Activated CD4-positive, alpha-beta T cell treated with anti-CD3 and anti-CD28 coated beads, Interleukin-2, amount 50 U/mL, for 16 hours (primary cell): Measurements from ENCODE around the gene TUBB6.

Experiments
- DNase-seq: peaks from one replicate; pipeline ENCODE4 v3.0.0-alpha.2; 2020

TUBB6 gene

GRCh38 chr18:12307701-12308385 is at the start of gene TUBB6:
TSS of gene TUBB6 (plus strand) at chr18:12308241. CDS start at chr18:12308293, 52 bp downstream.
- peak; percentile 6 for DNase-seq

DNA sequence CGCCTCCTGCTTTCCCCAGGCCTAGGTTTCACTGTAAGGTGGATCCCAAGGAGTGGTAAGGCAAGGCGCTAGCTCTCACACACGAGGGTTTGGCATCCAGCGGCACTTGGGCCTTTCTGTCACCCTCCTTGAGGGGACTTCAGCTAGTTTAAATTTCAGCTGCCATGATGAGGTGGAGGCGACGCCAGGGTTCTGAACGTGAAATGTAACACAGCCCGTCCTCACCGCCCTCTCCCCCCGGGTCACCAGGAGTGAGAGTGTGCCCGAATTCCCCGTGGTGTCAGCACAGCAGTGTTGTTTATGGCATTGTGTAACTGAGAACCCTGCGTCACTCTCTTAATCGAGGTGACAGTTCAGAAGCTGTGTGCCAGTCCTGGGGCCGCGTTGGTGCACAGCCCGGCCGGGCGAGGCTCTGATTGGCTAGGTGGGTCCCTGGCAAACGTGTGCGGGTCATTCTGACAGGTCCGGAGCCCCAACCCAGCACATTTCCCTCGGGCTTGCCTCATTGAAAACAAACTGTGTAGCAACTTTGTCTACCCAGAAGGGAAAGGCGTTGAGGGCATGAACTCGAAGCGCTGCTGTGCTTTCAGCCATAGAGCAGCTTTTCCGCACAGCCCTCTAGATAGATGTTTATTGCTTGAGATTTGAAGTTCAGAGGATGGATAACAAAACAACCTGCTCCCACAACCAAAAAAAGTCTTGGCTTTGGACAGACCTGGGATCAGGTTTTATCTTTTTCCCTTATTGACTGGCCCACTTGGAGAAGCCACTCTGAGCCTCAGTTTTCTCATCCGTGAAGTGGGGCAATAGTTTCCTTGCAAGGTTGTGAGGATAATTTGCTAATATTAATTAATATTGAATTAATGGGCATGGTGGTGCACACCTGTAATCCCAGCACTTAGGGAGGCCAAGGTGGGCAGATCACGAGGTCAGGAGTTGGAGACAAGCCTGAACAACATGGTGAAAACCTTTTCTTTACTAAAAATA is 49.0 kb upstream of the TUBB6 start:
- DNase-seq: no peak

- DNase-seq: no peak
Measured at GRCh38 chr18:12262748-12263147, 45.3 kb upstream of the TUBB6 start.

DNA sequence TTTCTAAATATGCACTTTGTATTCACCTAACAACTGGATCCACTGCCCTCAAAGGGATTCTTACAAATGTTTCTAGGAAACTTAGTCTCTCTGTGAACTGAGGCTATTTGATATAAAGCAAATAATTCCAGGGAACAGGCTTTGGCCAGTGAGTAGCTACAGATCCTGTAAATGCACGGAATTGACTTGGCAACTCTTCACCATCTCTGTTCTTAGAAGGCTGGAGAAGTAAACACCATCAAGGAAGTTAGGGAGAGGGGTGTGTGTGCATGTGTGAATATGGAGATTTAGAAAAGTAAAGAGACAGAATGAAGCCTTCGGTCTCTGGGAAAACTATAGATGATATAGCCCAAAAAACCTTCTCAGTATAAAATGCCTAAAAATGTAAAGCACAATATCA is 43.2 kb upstream of the TUBB6 start:
- DNase-seq: no peak

GRCh38 chr18:12271376-12272235 is 36.4 kb upstream of the TUBB6 start:
- peak; percentile 51 for DNase-seq

DNA sequence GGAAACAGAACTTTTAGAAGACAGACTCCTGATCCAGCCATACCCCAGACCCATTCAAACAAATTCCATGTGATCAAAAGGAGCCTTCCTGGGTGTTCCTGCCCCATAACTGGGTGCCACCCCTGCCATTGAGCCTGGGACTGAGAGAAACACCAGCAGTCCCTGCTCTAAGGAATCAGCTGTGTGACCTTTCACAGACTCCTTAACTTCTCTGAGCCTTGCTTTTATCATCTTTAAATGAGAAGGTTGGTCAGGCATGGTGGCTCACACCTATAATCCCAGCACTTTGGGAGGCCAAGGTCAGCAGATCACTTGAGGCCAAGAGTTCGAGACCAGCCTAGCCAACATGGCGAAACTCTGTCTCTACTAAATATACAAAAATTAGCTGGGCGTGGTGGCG is 33.2 kb upstream of the TUBB6 start:
- DNase-seq: no peak

- no peak for DNase-seq
Measured at GRCh38 chr18:12276736-12277554, 31.1 kb upstream of the TUBB6 start.

GRCh38 chr18:12278215-12278671 is 29.8 kb upstream of the TUBB6 start:
- no peak for DNase-seq

DNA sequence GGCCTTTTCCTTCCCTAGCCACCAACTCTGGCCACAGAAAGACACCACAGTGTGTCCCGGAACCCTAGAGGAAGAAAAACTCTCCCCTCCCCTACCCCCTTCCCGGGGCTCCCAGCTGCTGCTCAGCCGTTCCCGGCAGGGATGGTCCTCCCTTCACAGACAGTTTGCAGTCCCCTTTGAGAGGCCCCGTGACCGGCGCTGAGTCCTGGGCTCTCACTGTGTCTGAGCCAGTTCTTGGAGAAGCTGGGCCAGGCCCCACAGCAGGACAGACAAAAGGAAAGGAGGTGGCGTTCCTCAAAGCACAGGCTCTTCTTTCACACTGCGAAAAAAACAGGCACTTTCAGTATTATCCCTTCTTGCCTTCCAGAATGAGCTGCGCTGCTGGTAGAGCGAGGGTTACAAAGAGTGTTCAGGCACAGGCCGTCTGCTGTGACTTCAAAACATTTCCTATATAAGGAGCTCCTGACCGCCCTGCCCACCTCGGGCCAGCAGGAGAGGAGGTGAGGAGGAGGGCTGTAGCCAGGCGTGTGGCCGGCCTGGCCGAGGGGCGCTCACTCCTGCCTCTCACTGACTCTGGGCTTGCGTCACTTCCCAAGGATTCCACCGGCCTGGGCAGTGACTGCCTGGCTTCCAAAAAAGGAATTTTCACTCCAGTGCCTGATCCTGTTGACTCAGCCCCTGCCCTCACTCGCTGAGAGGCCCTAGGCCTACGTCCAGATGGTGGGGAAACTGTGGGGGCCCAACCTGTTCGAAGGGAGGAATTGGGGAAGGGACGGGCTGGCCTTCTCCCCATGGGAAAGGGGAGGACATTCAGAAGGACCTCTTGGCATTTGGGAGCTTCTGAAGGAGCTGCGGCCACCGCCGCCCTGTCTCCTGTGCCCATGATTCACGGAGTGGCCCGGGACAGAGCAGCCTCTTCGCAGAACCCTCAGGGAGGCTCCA is 29.0 kb upstream of the TUBB6 start:
- no peak for DNase-seq

GRCh38 chr18:12279781-12280531 is 28.1 kb upstream of the TUBB6 start:
- no peak for DNase-seq

DNA sequence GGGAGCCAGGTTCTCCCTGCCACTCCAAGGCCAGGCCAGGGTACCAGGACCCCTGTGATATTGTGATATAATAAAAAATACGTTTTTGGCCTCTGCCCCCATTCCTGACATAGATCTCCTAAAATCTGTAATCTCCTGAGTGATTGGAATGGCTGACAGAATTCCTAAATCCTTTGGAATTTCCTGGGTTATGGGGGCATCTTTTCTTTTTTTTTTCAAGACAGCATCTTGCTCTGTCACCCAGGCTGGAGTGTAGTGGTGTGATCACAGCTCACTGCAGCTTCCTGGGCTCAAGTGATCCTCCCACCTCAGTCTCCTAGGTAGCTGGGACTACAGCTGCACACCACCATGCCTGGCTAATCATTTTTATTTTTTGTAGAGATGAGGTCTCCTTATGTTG is 26.2 kb upstream of the TUBB6 start:
- DNase-seq: no peak

DNA sequence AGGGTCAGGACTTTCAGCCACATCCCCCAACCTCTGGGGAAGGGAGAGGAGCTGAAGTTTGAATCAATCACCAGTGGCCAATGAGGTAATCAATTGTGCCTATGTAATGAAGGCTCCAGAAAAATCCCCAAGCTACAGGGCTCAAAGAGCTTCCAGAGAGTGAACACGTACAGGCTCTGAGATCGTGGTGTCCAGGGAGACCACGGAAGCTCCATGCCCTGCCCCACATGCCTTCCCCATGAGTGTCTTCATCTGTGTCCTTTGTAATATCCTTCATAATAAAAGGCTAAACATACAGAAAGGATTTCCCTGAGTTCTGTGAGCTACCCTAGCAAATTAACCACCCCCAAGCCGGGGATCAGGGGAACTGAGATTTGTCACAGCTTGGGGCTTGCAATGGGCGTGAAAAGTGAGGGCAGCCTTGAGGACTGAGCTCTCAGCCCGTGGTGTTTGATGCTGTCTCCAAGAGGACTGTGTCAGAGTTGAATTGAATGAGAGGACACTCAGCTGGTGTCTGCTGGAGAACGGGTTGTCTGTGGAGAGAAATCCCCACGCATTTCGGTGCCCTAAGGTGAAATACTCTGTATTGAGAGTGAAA is 25.5 kb upstream of the TUBB6 start:
- DNase-seq: no peak

DNA sequence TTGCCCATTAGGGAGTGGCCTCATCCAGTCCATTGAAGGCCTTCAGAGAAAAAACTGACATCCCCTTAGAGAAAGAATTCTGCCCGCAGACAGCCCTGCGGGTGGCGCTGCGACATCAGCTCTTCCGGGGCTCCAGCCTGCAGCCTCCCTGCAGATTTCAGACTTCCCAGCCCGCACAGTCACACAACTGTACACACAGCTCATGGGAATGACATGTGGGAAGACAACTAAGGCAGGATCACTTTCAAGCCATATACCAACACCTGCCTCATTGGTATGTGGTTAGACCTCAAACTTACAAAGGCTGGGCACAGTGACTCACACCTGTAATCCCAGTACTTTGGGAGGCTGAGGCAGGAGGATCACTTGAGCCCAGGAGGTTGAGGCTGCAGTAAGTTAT is 24.8 kb upstream of the TUBB6 start:
- no peak for DNase-seq

DNA sequence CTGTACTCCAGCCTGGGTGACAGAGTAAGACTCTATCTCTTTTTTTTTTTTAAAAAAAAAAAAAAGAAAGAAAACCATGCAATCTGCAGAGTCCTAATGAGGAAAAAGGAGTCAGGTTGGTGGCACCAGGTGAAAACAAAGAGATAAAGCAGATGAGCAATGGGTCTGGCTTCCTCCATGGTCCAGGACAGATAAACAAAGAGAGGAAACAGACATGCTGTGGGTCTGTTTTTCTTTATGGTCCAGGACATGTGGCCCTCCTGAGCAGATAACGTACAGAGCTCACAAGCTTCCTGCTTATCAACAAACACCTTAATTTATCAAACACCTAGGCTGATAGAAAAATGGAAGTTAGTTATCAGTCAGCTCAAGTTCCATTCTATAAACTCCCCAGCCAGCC is 24.4 kb upstream of the TUBB6 start:
- DNase-seq: no peak

GRCh38 chr18:12287131-12287681 is 20.8 kb upstream of the TUBB6 start:
- DNase-seq: no peak

GRCh38 chr18:12287684-12288402 is 20.2 kb upstream of the TUBB6 start:
- DNase-seq: no peak

- no peak for DNase-seq
Measured at GRCh38 chr18:12288403-12288755, 19.7 kb upstream of the TUBB6 start.

GRCh38 chr18:12290086-12290485 is 18.0 kb upstream of the TUBB6 start:
- no peak for DNase-seq

- no peak for DNase-seq
Measured at GRCh38 chr18:12291161-12291560, 16.9 kb upstream of the TUBB6 start.
